IPS-18a (cell line): ENCODE results near the gene ACOT12.

Experiments
- H3K27ac ChIP-seq: one replicate; pipeline ENCODE4 v1.5.1; 2013; ENCODE audit warnings: low read length
- H3K27me3 ChIP-seq: one replicate; pipeline ENCODE4 v1.6.1; 2013; ENCODE audit warnings: mild to moderate bottlenecking, low read length; ENCODE audit not compliant: control insufficient read depth, insufficient read depth
- H3K36me3 ChIP-seq: one replicate; pipeline ENCODE4 v1.6.1; 2013; ENCODE audit warnings: low read depth, low read length; ENCODE audit not compliant: control insufficient read depth
- H3K4me1 ChIP-seq: one replicate; pipeline ENCODE4 v1.6.1; 2013; ENCODE audit warnings: low read depth, low read length; ENCODE audit not compliant: control insufficient read depth
- H3K4me3 ChIP-seq: one replicate; pipeline ENCODE4 v1.5.1; 2013; ENCODE audit warnings: low read length
- H3K9ac ChIP-seq: one replicate; pipeline ENCODE4 v1.6.1; 2013; ENCODE audit warnings: mild to moderate bottlenecking, low read length, moderate library complexity
- H3K9me3 ChIP-seq: one replicate; pipeline ENCODE4 v1.6.1; 2013; ENCODE audit warnings: low read depth, low read length; ENCODE audit not compliant: control insufficient read depth

Gene ACOT12

GRCh38 chr5:81398741-81399140, 4.8 kb upstream of the ACOT12 start:
- H3K9me3 ChIP-seq, result no peaks in the 10 kb centered on the region
- no peak overlapping the region for H3K9ac ChIP-seq
- H3K27ac ChIP-seq, result no peak overlapping the region
- peaks cover 10% of the 10 kb centered on the region for H3K27me3 ChIP-seq
- H3K4me1 ChIP-seq, result no peaks in the 10 kb centered on the region
- H3K36me3 ChIP-seq, result no peaks in the 10 kb centered on the region
- no peak overlapping the region for H3K4me3 ChIP-seq

GRCh38 chr5:81397176-81397575, 3.2 kb upstream of the ACOT12 start:
- Histone ChIP-seq H3K4me3 (no peak overlapping the region), H3K36me3 (no peaks in the 10 kb centered on the region), H3K9me3 (no peaks in the 10 kb centered on the region), H3K9ac (no peak overlapping the region), H3K4me1 (no peaks in the 10 kb centered on the region), H3K27me3 (peaks cover 23% of the 10 kb centered on the region), H3K27ac (no peak overlapping the region)

DNA sequence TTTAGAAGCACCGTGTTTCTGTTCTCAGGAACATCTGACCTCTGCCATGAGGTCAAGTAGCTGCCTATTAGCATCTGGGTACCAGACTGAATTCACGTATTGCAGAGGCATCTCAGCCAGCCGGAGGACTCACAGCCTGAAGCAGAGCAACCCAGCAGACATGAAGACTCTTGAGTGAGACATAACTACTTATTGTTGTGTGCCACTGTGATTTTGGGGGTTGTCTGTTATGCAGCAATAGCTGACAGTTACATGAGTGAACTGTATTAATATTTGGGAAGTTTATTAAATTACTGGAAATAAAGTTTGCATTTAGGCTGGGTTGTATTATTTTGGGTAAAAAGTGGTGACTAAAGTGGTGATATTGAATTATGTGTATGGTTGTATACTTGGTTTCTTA, 1.3 kb upstream of the ACOT12 start:
- Histone ChIP-seq H3K36me3 (no peaks in the 10 kb centered on the region), H3K9ac (no peak overlapping the region), H3K27ac (no peak overlapping the region), H3K4me1 (no peaks in the 10 kb centered on the region), H3K9me3 (no peaks in the 10 kb centered on the region), H3K27me3 (peaks cover 23% of the 10 kb centered on the region), H3K4me3 (no peak overlapping the region)

- peak overlapping the region; percentile 59 for H3K4me3 ChIP-seq
- H3K27ac ChIP-seq, result no peak overlapping the region
- no peaks in the 10 kb centered on the region for H3K4me1 ChIP-seq
- H3K27me3 ChIP-seq, result peaks cover 23% of the 10 kb centered on the region
- H3K9ac ChIP-seq, result no peak overlapping the region
- H3K9me3 ChIP-seq, result no peaks in the 10 kb centered on the region
- H3K36me3 ChIP-seq, result no peaks in the 10 kb centered on the region
Measured at GRCh38 chr5:81393430-81393782, 528 bp downstream of the ACOT12 start.

- peaks cover 13% of the 10 kb centered on the region for H3K27me3 ChIP-seq
- H3K4me3 ChIP-seq, result no peak overlapping the region
- no peaks in the 10 kb centered on the region for H3K4me1 ChIP-seq
- H3K27ac ChIP-seq, result no peak overlapping the region
- H3K9ac ChIP-seq, result no peak overlapping the region
- no peaks in the 10 kb centered on the region for H3K9me3 ChIP-seq
- H3K36me3 ChIP-seq, result no peaks in the 10 kb centered on the region
Measured at GRCh38 chr5:81389025-81389424, 4.9 kb downstream of the ACOT12 start.

- no peak overlapping the region for H3K9ac ChIP-seq
- H3K27me3 ChIP-seq, result peaks cover 8% of the 10 kb centered on the region
- no peak overlapping the region for H3K27ac ChIP-seq
- no peak overlapping the region for H3K4me3 ChIP-seq
- no peaks in the 10 kb centered on the region for H3K4me1 ChIP-seq
- H3K36me3 ChIP-seq, result no peaks in the 10 kb centered on the region
- H3K9me3 ChIP-seq, result no peaks in the 10 kb centered on the region
Measured at GRCh38 chr5:81388169-81388568, 5.8 kb downstream of the ACOT12 start.

DNA sequence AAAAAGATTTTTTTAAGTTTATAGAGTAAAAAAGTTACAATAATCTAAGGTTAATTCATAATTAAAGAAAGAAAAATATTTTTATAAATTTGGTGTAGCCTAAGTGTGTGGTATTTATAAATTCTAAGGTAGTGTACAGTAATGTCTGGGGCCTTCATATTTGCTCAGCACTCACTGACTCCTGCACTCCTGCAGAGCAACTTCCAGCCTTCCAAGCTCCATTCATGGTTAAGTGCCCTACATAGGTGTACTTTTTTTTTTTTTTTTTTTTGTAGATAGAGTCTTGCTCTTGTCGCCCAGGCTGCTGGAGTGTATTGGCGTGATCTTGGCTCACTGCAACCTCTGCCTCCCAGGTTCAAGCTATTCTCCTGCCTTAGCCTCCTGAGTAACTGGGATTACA, 10.1 kb downstream of the ACOT12 start:
- Histone ChIP-seq H3K9ac (no peak overlapping the region), H3K27ac (no peak overlapping the region), H3K27me3 (no peaks in the 10 kb centered on the region), H3K36me3 (no peaks in the 10 kb centered on the region), H3K4me3 (no peak overlapping the region), H3K4me1 (no peaks in the 10 kb centered on the region), H3K9me3 (no peaks in the 10 kb centered on the region)

DNA sequence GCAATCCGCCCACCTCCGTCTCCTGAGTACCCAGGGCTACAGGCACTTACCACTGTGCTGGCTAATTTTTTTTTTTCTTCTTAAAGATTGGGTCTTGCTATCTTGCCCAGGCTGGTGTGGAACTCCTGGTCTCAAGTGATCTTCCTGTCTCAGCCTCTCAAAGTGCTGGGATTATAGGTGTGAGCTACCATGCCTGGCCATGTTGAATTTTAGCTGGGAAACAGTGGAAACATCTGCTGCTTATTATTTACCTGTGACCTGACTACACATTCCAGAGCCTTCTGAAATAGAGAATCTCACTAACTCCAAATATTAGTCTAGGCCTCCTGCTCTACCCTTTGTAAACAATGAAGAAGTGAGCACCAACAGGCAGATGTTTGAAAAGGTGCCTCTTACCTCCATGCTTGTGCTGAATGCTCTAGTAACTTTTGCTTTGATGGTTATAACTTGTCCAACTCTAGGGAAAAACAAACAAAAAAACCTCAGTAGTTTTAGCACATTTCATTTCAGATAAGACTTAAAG, 22.5 kb downstream of the ACOT12 start:
- Histone ChIP-seq H3K4me1 (no peaks in the 10 kb centered on the region), H3K4me3 (no peak overlapping the region), H3K9me3 (no peaks in the 10 kb centered on the region), H3K9ac (no peak overlapping the region), H3K27me3 (no peaks in the 10 kb centered on the region), H3K27ac (no peak overlapping the region), H3K36me3 (no peaks in the 10 kb centered on the region)

DNA sequence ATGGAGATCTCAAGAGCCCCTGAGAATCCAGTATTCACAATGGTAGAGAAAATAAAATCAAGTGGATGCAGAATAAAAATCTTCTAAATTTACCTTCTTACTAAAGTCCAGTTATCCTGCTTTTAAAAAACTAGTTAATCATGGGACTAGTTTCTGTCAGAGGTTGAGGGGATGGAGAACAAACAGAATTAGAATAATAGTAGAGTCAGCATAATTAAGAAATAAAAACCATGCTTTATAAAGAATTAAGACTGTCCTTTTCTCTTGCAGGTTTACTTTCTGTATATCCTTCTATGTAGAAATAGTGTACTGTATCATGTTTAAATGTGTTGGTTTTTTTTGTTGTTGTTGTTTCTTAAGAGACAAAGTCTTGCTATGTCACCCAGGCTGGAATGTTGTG, 23.0 kb downstream of the ACOT12 start:
- H3K9ac ChIP-seq, result no peak overlapping the region
- H3K4me3 ChIP-seq, result no peak overlapping the region
- H3K9me3 ChIP-seq, result no peaks in the 10 kb centered on the region
- no peaks in the 10 kb centered on the region for H3K4me1 ChIP-seq
- H3K27me3 ChIP-seq, result no peaks in the 10 kb centered on the region
- H3K27ac ChIP-seq, result no peak overlapping the region
- H3K36me3 ChIP-seq, result no peaks in the 10 kb centered on the region

- H3K9me3 ChIP-seq, result no peaks in the 10 kb centered on the region
- H3K36me3 ChIP-seq, result no peaks in the 10 kb centered on the region
- H3K27me3 ChIP-seq, result no peaks in the 10 kb centered on the region
Measured at GRCh38 chr5:81365541-81365940, 28.4 kb downstream of the ACOT12 start.

GRCh38 chr5:81363093-81363871, 30.7 kb downstream of the ACOT12 start:
- H3K4me1 ChIP-seq, result peaks cover 7% of the 10 kb centered on the region
- no peak overlapping the region for H3K4me3 ChIP-seq
- H3K9ac ChIP-seq, result no peak overlapping the region
- no peak overlapping the region for H3K27ac ChIP-seq
- H3K9me3 ChIP-seq, result no peaks in the 10 kb centered on the region
- no peaks in the 10 kb centered on the region for H3K27me3 ChIP-seq
- no peaks in the 10 kb centered on the region for H3K36me3 ChIP-seq

More at GRCh38 chr5:81365541-81365940, 28.4 kb downstream of the ACOT12 start:
- Histone ChIP-seq H3K4me3 (no peak overlapping the region), H3K9ac (no peak overlapping the region), H3K27ac (no peak overlapping the region), H3K4me1 (no peaks in the 10 kb centered on the region)

- H3K4me1 ChIP-seq, result peaks cover 7% of the 10 kb centered on the region
Measured at GRCh38 chr5:81361600-81361999, 32.3 kb downstream of the ACOT12 start.

More at GRCh38 chr5:81361600-81361999, 32.3 kb downstream of the ACOT12 start:
- no peaks in the 10 kb centered on the region for H3K36me3 ChIP-seq
- no peak overlapping the region for H3K9ac ChIP-seq
- H3K27me3 ChIP-seq, result no peaks in the 10 kb centered on the region
- no peak overlapping the region for H3K27ac ChIP-seq
- H3K9me3 ChIP-seq, result no peaks in the 10 kb centered on the region
- H3K4me3 ChIP-seq, result no peak overlapping the region
